ENCODE measurements around the gene NANOS3.

NANOS3 gene

GRCh38 chr19:13876834-13877233 is at the start of gene NANOS3:
Gene NANOS3, plus strand, starts transcription at chr19:13877134. Its CDS starts 115 bp downstream, at chr19:13877249.
- no peak for DNase-seq (ENCODE audit: low spot score)

GRCh38 chr19:13827656-13828055 is 49.3 kb upstream of the NANOS3 start:
- no peak for DNase-seq (ENCODE audit: low spot score)

GRCh38 chr19:13830114-13830740 is 46.7 kb upstream of the NANOS3 start:
- no peak for DNase-seq (ENCODE audit: low spot score)

GRCh38 chr19:13830741-13831536 is 46.0 kb upstream of the NANOS3 start:
- no peak for DNase-seq (ENCODE audit: low spot score)

- no peak for DNase-seq (ENCODE audit: low spot score)
Measured at GRCh38 chr19:13831537-13832467, 45.1 kb upstream of the NANOS3 start.

GRCh38 chr19:13833330-13834243 is 43.3 kb upstream of the NANOS3 start:
- DNase-seq (ENCODE audit: low spot score): peak; percentile 84

GRCh38 chr19:13834244-13835069 is 42.5 kb upstream of the NANOS3 start:
- DNase-seq (ENCODE audit: low spot score): no peak

GRCh38 chr19:13835791-13836723 is 40.9 kb upstream of the NANOS3 start:
- DNase-seq (ENCODE audit: low spot score): no peak

- DNase-seq (ENCODE audit: low spot score): no peak
Measured at GRCh38 chr19:13838435-13839129, 38.4 kb upstream of the NANOS3 start.

- DNase-seq (ENCODE audit: low spot score): no peak
Measured at GRCh38 chr19:13839130-13839937, 37.6 kb upstream of the NANOS3 start.

GRCh38 chr19:13839938-13840304 is 37.0 kb upstream of the NANOS3 start:
- DNase-seq (ENCODE audit: low spot score): no peak

- no peak for DNase-seq (ENCODE audit: low spot score)
Measured at GRCh38 chr19:13840305-13841085, 36.4 kb upstream of the NANOS3 start.

- no peak for DNase-seq (ENCODE audit: low spot score)
Measured at GRCh38 chr19:13841086-13841961, 35.6 kb upstream of the NANOS3 start.

GRCh38 chr19:13841962-13842290 is 35.0 kb upstream of the NANOS3 start:
- DNase-seq (ENCODE audit: low spot score): no peak

GRCh38 chr19:13842291-13843103 is 34.4 kb upstream of the NANOS3 start:
- DNase-seq (ENCODE audit: low spot score): peak; percentile 60
